Measurements from ENCODE around the gene TTC19.

Gene TTC19

GRCh38 chr17:15967706-15968399 lies 31.8 kb upstream of the TTC19 start:
- no peak overlapping the region for H3K27ac ChIP-seq
- no peak overlapping the region for H3K4me3 ChIP-seq
- TF ChIP-seq, protein P1, sequence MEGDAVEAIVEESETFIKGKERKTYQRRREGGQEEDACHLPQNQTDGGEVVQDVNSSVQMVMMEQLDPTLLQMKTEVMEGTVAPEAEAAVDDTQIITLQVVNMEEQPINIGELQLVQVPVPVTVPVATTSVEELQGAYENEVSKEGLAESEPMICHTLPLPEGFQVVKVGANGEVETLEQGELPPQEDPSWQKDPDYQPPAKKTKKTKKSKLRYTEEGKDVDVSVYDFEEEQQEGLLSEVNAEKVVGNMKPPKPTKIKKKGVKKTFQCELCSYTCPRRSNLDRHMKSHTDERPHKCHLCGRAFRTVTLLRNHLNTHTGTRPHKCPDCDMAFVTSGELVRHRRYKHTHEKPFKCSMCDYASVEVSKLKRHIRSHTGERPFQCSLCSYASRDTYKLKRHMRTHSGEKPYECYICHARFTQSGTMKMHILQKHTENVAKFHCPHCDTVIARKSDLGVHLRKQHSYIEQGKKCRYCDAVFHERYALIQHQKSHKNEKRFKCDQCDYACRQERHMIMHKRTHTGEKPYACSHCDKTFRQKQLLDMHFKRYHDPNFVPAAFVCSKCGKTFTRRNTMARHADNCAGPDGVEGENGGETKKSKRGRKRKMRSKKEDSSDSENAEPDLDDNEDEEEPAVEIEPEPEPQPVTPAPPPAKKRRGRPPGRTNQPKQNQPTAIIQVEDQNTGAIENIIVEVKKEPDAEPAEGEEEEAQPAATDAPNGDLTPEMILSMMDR (IDR thresholded peaks at IDR 0.05), result no peak
- no peak for DNase-seq (ENCODE audit: low spot score)

DNA sequence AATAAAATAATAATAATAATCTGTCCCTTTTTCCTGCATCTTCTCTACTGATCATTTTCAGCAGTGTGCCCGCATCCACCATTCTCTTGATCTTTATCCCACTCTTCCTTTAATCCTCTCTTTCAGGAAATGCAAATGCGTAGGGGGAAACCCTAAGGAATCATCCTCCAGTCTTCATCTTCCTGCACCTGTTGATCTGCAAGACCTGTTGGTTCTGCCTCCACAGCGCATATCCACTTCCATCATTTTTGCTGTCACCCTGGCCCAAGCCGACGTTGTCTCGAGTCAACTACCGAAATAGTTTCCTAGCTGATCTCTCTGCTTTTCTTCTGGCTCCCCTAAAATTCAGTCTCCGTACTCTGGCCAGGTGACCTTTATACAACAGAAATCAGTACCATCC lies 30.2 kb upstream of the TTC19 start:
- TF ChIP-seq, protein P1 (IDR thresholded peaks at IDR 0.05), result no peak

GRCh38 chr17:15970500-15970899 lies 29.1 kb upstream of the TTC19 start:
- Histone ChIP-seq H3K4me3 (no peak overlapping the region), H3K27ac (no peak overlapping the region)
- no peak for DNase-seq (ENCODE audit: low spot score)
- TF ChIP-seq, protein P1 (IDR thresholded peaks at IDR 0.05), result no peak

More for the DNA sequence above, 30.2 kb upstream of the TTC19 start:
- Histone ChIP-seq H3K27ac (no peak overlapping the region), H3K4me3 (no peak overlapping the region)
- no peak for DNase-seq (ENCODE audit: low spot score)

- DNase-seq (ENCODE audit: low spot score), result no peak
- Histone ChIP-seq H3K27ac (no peak overlapping the region), H3K4me3 (no peak overlapping the region)
- TF ChIP-seq, protein P1 (IDR thresholded peaks at IDR 0.05), result no peak
Observed at GRCh38 chr17:15971098-15971678, 28.4 kb upstream of the TTC19 start.

GRCh38 chr17:15971882-15972281 lies 27.7 kb upstream of the TTC19 start:
- Histone ChIP-seq H3K4me3 (no peak overlapping the region), H3K27ac (no peak overlapping the region)
- TF ChIP-seq, protein P1 (IDR thresholded peaks at IDR 0.05), result no peak
- no peak for DNase-seq (ENCODE audit: low spot score)

DNA sequence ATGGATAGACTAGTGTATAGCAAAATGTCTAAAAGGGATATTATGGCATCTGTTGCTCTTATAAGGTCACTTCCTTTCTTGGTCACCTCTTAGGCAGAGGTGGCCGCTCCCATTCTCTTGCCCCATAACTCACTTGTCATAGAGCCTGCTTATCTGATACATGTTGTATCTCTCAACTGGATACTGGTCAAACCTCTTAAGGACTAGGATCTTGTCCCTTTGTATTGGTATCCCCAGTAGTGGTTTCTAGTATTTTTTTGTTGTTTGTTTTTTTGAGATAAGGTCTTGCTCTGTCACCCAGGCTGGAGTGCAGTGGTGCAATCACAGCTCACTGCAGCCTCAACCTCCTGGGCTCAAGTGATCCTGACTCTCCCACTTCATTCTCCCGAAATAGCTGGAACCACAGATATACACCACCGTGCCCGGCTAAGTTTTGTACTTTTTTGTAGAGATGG lies 27.1 kb upstream of the TTC19 start:
- Histone ChIP-seq H3K27ac (no peak overlapping the region), H3K4me3 (no peak overlapping the region)
- TF ChIP-seq, protein P1 (IDR thresholded peaks at IDR 0.05), result no peak
- no peak for DNase-seq (ENCODE audit: low spot score)

DNA sequence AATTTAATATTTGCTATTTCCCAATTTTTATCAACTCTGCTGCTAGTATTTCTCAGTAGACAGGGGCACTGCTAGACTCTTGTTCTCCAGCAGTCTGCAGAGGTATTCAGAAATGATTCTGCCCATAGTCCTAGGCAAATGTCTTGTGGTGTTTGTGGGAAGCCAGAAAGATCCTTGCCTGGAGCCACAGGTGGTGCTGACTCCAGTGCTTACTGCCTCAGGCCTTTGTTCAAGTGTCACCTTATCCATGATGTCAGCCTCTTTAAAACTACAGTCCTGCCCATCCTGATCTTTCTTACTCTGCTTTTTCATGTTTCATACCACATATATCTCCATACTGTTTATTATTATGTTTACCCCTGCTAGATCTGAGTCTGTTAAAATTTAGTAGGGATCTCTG lies 26.6 kb upstream of the TTC19 start:
- no peak for DNase-seq (ENCODE audit: low spot score)
- Histone ChIP-seq H3K4me3 (no peak overlapping the region), H3K27ac (no peak overlapping the region)
- TF ChIP-seq, protein P1 (IDR thresholded peaks at IDR 0.05), result no peak
